ENCODE results near the gene TSPEAR. TPM values are rescaled to one million over a fixed set of nuclear protein-coding genes. Genes with fewer than 3 reads are reported as not detected.

TSPEAR gene
- total RNA-seq, 1 experiment from 2014 or later, result 0.32 TPM

DNA sequence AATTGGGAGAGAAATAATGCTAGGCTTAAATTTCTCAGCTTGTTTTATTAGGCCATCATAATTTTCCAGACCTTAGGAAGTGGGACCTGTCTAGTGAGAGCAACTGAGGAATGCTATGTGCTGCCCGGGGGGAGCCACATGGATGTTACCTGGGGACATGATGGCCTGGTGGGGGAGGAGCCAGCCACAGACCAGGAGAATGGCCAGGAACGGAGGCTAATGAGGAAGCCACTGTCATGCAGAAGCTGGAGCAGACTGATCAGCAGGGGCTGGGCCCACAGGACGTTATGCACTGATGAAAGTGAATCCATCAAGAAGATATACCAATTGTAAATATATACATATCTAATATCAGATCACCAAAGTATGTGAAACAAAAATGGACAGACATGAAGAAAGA, 166.8 kb downstream of the TSPEAR start:
- BruUV-seq (replicated peaks), result no TSS peak
- intact Hi-C loops (cut with micrococcal nuclease; ENCODE audit: unreplicated experiment), result no loop called here
- H3K27me3 ChIP-seq (replicated peaks; ENCODE audit: control insufficient read depth, insufficient read depth, low read length), result no peaks in the 10 kb centered on the region
- no peak overlapping the region for H3K27ac Mint-ChIP-seq (ENCODE audit: unreplicated experiment)
- H3K9me3 ChIP-seq, result peaks cover 6% of the 10 kb centered on the region
- CTCF ChIA-PET, result no interaction called here
- H3K4me3 Mint-ChIP-seq (ENCODE audit: unreplicated experiment), result no peak overlapping the region
- no peak for DNase-seq
- POLR2A ChIA-PET, result no interaction called here
- H3K4me1 Mint-ChIP-seq (ENCODE audit: low read depth, unreplicated experiment), result no peaks in the 10 kb centered on the region
- TF ChIP-seq, protein P1, sequence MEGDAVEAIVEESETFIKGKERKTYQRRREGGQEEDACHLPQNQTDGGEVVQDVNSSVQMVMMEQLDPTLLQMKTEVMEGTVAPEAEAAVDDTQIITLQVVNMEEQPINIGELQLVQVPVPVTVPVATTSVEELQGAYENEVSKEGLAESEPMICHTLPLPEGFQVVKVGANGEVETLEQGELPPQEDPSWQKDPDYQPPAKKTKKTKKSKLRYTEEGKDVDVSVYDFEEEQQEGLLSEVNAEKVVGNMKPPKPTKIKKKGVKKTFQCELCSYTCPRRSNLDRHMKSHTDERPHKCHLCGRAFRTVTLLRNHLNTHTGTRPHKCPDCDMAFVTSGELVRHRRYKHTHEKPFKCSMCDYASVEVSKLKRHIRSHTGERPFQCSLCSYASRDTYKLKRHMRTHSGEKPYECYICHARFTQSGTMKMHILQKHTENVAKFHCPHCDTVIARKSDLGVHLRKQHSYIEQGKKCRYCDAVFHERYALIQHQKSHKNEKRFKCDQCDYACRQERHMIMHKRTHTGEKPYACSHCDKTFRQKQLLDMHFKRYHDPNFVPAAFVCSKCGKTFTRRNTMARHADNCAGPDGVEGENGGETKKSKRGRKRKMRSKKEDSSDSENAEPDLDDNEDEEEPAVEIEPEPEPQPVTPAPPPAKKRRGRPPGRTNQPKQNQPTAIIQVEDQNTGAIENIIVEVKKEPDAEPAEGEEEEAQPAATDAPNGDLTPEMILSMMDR (IDR thresholded peaks at IDR 0.05; ENCODE audit: insufficient read depth in 1 of 2, low read depth in 1 of 2, low read length in 1 of 2, severe bottlenecking in 1 of 2, unreplicated experiment in 1 of 2), result no peak
- H3K4me3 ChIP-seq (ENCODE audit: low read depth, low read length), result no peak overlapping the region
- 0 out of 2 replicates have a peak, but pooled peaks cover 3% of the 10 kb centered on the region for H3K4me1 ChIP-seq
- no peaks in the 10 kb centered on the region for H3K36me3 Mint-ChIP-seq (ENCODE audit: insufficient read depth, unreplicated experiment)
- peaks cover 1% of the 10 kb centered on the region for H3K27me3 Mint-ChIP-seq (ENCODE audit: insufficient read depth, unreplicated experiment)
- no peaks in the 10 kb centered on the region for H3K36me3 ChIP-seq (ENCODE audit: control insufficient read depth, insufficient read depth, low read length)
- H3K9me3 Mint-ChIP-seq (ENCODE audit: unreplicated experiment), result peaks cover 18% of the 10 kb centered on the region

DNA sequence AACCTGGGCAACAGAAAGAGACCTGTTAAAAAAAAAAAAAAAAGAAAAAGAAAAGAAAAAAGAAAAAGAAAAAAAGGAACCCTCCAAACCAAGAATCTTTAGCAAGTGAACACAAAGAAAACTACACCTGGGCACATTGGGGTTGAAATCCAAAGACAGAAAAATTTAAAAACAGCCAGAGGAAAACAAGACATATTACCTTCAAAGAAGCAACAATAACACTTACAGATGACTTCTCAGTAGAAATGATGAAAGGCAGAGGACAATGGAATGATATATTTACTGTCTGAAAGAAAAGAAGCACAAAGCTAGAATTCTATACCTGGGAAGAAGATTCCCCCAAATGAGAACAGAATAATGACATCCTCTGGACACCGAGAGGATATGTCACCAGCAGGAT, 168.7 kb downstream of the TSPEAR start:
- no peaks in the 10 kb centered on the region for H3K36me3 Mint-ChIP-seq (ENCODE audit: insufficient read depth, unreplicated experiment)
- ChIA-PET CTCF (interaction anchor here (0.6 kb wide), 1 partner anchor 81 kb away, joined by 3 read pairs; no protein-coding TSS in a partner anchor), POLR2A (no interaction called here)
- TF ChIP-seq, protein P1 (IDR thresholded peaks at IDR 0.05; ENCODE audit: insufficient read depth in 1 of 2, low read depth in 1 of 2, low read length in 1 of 2, severe bottlenecking in 1 of 2, unreplicated experiment in 1 of 2), result no peak
- H3K9me3 Mint-ChIP-seq (ENCODE audit: unreplicated experiment), result peaks cover 14% of the 10 kb centered on the region
- BruUV-seq (replicated peaks), result no TSS peak
- Histone ChIP-seq H3K9me3 (peaks cover 6% of the 10 kb centered on the region), H3K4me1 (no peaks in the 10 kb centered on the region), H3K27me3 (replicated peaks; ENCODE audit: control insufficient read depth, insufficient read depth, low read length) (no peaks in the 10 kb centered on the region), H3K36me3 (ENCODE audit: control insufficient read depth, insufficient read depth, low read length) (no peaks in the 10 kb centered on the region), H3K4me3 (ENCODE audit: low read depth, low read length) (no peak overlapping the region)
- DNase-seq, result no peak
- peaks cover 6% of the 10 kb centered on the region for H3K27me3 Mint-ChIP-seq (ENCODE audit: insufficient read depth, unreplicated experiment)
- no peak overlapping the region for H3K27ac Mint-ChIP-seq (ENCODE audit: unreplicated experiment)
- H3K4me3 Mint-ChIP-seq (ENCODE audit: unreplicated experiment), result no peak overlapping the region
- intact Hi-C loops (cut with micrococcal nuclease; ENCODE audit: unreplicated experiment), result no loop called here
- H3K4me1 Mint-ChIP-seq (ENCODE audit: low read depth, unreplicated experiment), result no peaks in the 10 kb centered on the region

DNA sequence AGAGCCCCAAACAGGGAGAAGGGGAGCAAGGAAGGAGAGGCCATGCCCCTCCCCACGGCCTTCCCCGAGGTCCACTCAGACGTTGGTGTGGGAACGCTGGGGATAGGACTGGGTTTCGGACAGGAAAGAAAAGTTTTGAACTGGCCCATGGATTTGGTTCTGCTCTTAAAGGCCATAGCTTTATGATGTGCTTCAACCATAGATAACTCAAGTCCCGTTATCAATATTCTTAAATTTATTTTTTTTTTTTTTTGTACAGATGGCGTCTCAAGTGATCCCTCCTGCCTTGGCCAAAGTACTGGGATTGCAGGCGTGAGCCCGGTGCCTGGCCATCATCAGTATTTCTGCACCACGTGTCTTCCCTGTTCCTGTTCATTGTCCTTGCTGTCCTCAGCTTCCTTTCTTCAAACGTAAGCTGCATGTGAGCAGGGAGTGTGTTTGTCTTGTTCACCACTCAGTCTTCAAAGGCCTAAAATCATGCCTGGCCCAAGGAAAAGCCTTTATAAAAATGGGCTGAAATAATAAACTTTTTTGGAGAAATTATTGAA, 170.6 kb downstream of the TSPEAR start:
- DNase-seq, result no peak
- Mint-ChIP-seq H3K9me3 (ENCODE audit: unreplicated experiment) (no peaks in the 10 kb centered on the region), H3K36me3 (ENCODE audit: insufficient read depth, unreplicated experiment) (no peaks in the 10 kb centered on the region), H3K27ac (ENCODE audit: unreplicated experiment) (no peak overlapping the region), H3K27me3 (ENCODE audit: insufficient read depth, unreplicated experiment) (peaks cover 9% of the 10 kb centered on the region), H3K4me3 (ENCODE audit: unreplicated experiment) (no peak overlapping the region), H3K4me1 (ENCODE audit: low read depth, unreplicated experiment) (no peaks in the 10 kb centered on the region)
- Histone ChIP-seq H3K4me1 (no peaks in the 10 kb centered on the region), H3K27me3 (replicated peaks; ENCODE audit: control insufficient read depth, insufficient read depth, low read length) (no peaks in the 10 kb centered on the region), H3K36me3 (ENCODE audit: control insufficient read depth, insufficient read depth, low read length) (no peaks in the 10 kb centered on the region), H3K9me3 (no peaks in the 10 kb centered on the region), H3K4me3 (ENCODE audit: low read depth, low read length) (no peak overlapping the region)
- intact Hi-C loops (cut with micrococcal nuclease; ENCODE audit: unreplicated experiment), result no loop called here
- ChIA-PET POLR2A (no interaction called here), CTCF (interaction anchor here (1.1 kb wide), 1 partner anchor 12 kb away, joined by 3 read pairs; no protein-coding TSS in a partner anchor)
- TF ChIP-seq, protein P1 (IDR thresholded peaks at IDR 0.05; ENCODE audit: insufficient read depth in 1 of 2, low read depth in 1 of 2, low read length in 1 of 2, severe bottlenecking in 1 of 2, unreplicated experiment in 1 of 2), result no peak
- BruUV-seq (replicated peaks), result no TSS peak

All from Caco-2 (cell line).